MM.1S (cell line): ENCODE results near the gene PCDHGA3.

Experiments
- DNase-seq: peaks from one replicate; pipeline ENCODE4 v3.0.0-alpha.2; 2015
- H2AFZ ChIP-seq: fragments of 300-600 bp; sonication (generic); 2 replicates; pipeline ENCODE4 v1.6.0; 2016; ENCODE audit warnings: antibody characterized with exemption, low read length
- H3F3A ChIP-seq: fragments of 300-600 bp; sonication (generic); 2 replicates; pipeline ENCODE4 v1.6.1; 2016; ENCODE audit warnings: mild to moderate bottlenecking, antibody characterized with exemption, low read length, moderate library complexity, mixed read lengths; ENCODE audit not compliant: insufficient read depth
- H3K27ac ChIP-seq: fragments of 300-600 bp; sonication (generic); 2 replicates; pipeline ENCODE4 v1.5.1; 2016; ENCODE audit warnings: mild to moderate bottlenecking, low read length
- H3K27me3 ChIP-seq: fragments of 300-600 bp; sonication (generic); replicated peaks from 2 replicates; pipeline ENCODE4 v1.6.0; 2016; ENCODE audit warnings: low read length; ENCODE audit not compliant: insufficient read depth
- H3K36me3 ChIP-seq: fragments of 300-600 bp; sonication (generic); replicated peaks from 2 replicates; pipeline ENCODE4 v1.6.1; 2016; ENCODE audit warnings: mild to moderate bottlenecking, low read length, mixed read lengths; ENCODE audit not compliant: insufficient read depth
- H3K4me1 ChIP-seq: fragments of 300-600 bp; sonication (generic); 2 replicates; pipeline ENCODE4 v1.6.1; 2016; ENCODE audit warnings: low read length, mixed read lengths
- H3K4me2 ChIP-seq: fragments of 300-600 bp; sonication (generic); 2 replicates; pipeline ENCODE4 v1.6.0; 2016; ENCODE audit warnings: low read depth, low read length
- H3K4me3 ChIP-seq: fragments of 300-600 bp; sonication (generic); 2 replicates; pipeline ENCODE4 v1.5.1; 2016; ENCODE audit warnings: low read length, mixed read lengths
- H3K79me2 ChIP-seq: fragments of 300-600 bp; sonication (generic); 2 replicates; pipeline ENCODE4 v1.6.1; 2016; ENCODE audit warnings: mixed run types, low read length, mixed read lengths
- H3K9ac ChIP-seq: fragments of 300-600 bp; sonication (generic); 2 replicates; pipeline ENCODE4 v1.6.1; 2016; ENCODE audit warnings: low read length, mixed read lengths
- H3K9me2 ChIP-seq: fragments of 300-600 bp; sonication (generic); replicated peaks from 2 replicates; pipeline ENCODE4 v1.6.1; 2016; ENCODE audit warnings: mild to moderate bottlenecking, low read length, mixed read lengths; ENCODE audit not compliant: insufficient read depth
- H3K9me3 ChIP-seq: fragments of 300-600 bp; sonication (generic); replicated peaks from 2 replicates; pipeline ENCODE4 v1.6.1; 2016; ENCODE audit warnings: mild to moderate bottlenecking, low read length, mixed read lengths; ENCODE audit not compliant: insufficient read depth
- H4K20me1 ChIP-seq: fragments of 300-600 bp; sonication (generic); 2 replicates; pipeline ENCODE4 v1.6.1; 2016; ENCODE audit warnings: mild to moderate bottlenecking, low read length, moderate library complexity, mixed read lengths; ENCODE audit not compliant: insufficient read depth
- CTCF ChIP-seq: fragments of 300-600 bp; sonication (generic); IDR thresholded peaks from 2 replicates; pipeline ENCODE4 v1.5.1; 2016; ENCODE audit warnings: antibody characterized with exemption, low read length, mixed read lengths
- EZH2 ChIP-seq: fragments of 300-600 bp; sonication (generic); optimal IDR thresholded peaks from 2 replicates; pipeline ENCODE3; 2017; ENCODE audit warnings: low read depth, mild to moderate bottlenecking, antibody characterized with exemption, low read length, mixed read lengths
- EZH2phosphoT487 ChIP-seq: fragments of 300-600 bp; sonication (generic); IDR thresholded peaks from 2 replicates; pipeline ENCODE4 v1.6.1; 2018; ENCODE audit warnings: antibody characterized with exemption, low read length

Gene PCDHGA3

GRCh38 chr5:141388661-141389060, 45.0 kb downstream of the PCDHGA3 start:
- no peak overlapping the region; the same call in 1 of the 2 replicates for H3K4me3 ChIP-seq
- no peak overlapping the region for H3K9ac ChIP-seq
- peaks cover 10% of the 10 kb centered on the region; the same call in 1 of the 2 replicates for H3K27me3 ChIP-seq
- TF ChIP-seq EZH2 (no peak), CTCF (no peak), EZH2phosphoT487 (no peak)
- H3K36me3 ChIP-seq, result no peaks in the 10 kb centered on the region
- H3K4me1 ChIP-seq, result no peaks in the 10 kb centered on the region
- H3K27ac ChIP-seq, result no peak overlapping the region
- H3K9me2 ChIP-seq, result no peaks in the 10 kb centered on the region
- no peak for DNase-seq
- no peaks in the 10 kb centered on the region for H3K9me3 ChIP-seq
- H3K79me2 ChIP-seq, result no peaks in the 10 kb centered on the region
- no peaks in the 10 kb centered on the region for H4K20me1 ChIP-seq
- no peaks in the 10 kb centered on the region for H3F3A ChIP-seq
- peak overlapping the region; percentile 43; the same call in 1 of the 2 replicates for H3K4me2 ChIP-seq
- H2AFZ ChIP-seq, result no peak overlapping the region

DNA sequence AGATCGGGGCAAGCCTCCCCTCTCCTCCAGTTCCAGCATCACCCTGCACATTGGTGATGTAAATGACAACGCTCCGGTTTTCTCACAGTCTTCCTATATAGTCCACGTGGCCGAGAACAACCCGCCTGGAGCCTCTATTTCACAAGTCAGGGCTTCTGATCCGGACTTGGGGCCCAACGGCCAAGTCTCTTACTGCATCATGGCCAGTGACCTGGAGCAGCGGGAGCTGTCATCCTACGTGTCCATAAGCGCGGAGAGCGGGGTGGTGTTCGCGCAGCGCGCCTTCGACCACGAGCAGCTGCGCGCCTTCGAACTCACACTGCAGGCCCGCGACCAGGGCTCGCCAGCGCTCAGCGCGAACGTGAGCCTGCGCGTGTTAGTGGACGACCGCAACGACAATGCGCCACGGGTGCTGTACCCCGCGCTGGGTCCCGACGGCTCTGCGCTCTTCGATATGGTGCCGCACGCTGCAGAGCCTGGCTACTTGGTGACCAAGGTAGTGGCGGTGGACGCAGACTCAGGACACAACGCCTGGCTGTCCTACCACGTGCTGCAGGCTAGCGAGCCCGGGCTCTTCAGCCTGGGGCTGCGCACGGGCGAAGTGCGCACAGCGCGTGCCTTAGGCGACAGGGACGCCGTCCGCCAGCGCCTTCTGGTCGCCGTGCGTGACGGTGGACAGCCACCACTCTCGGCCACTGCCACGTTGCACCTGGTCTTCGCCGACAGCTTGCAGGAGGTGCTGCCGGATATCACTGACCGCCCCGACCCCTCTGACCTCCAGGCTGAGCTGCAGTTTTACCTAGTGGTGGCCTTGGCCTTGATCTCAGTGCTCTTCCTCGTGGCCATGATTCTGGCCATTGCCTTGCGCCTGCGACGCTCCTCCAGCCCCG, 45.8 kb downstream of the PCDHGA3 start:
- H3K4me2 ChIP-seq, result no peak overlapping the region
- H3K9me2 ChIP-seq, result no peaks in the 10 kb centered on the region
- H3K9me3 ChIP-seq, result no peaks in the 10 kb centered on the region
- no peaks in the 10 kb centered on the region for H3K4me1 ChIP-seq
- H3K27ac ChIP-seq, result no peak overlapping the region
- H3K27me3 ChIP-seq, result 0 out of 2 replicates have a peak, but pooled peaks cover 8% of the 10 kb centered on the region
- H3F3A ChIP-seq, result no peaks in the 10 kb centered on the region
- H3K79me2 ChIP-seq, result no peaks in the 10 kb centered on the region
- H2AFZ ChIP-seq, result no peak overlapping the region
- no peak overlapping the region for H3K9ac ChIP-seq
- DNase-seq, result no peak
- H3K36me3 ChIP-seq, result no peaks in the 10 kb centered on the region
- H4K20me1 ChIP-seq, result no peaks in the 10 kb centered on the region
- TF ChIP-seq EZH2phosphoT487, result no peak
- no peak for TF ChIP-seq CTCF
- TF ChIP-seq EZH2, result no peak
- no peak overlapping the region for H3K4me3 ChIP-seq

- Histone ChIP-seq H3K27ac (no peak within 1 kb of the TSS), H3K9me2 (no peaks in the 10 kb centered on the region), H4K20me1 (no peaks in the 10 kb centered on the region), H3K4me3 (no peak within 1 kb of the TSS), H3K9ac (no peak within 1 kb of the TSS), H3K36me3 (no peaks in the 10 kb centered on the region), H3K4me2 (no peak within 1 kb of the TSS), H3K4me1 (no peaks in the 10 kb centered on the region), H3K9me3 (no peaks in the 10 kb centered on the region), H3F3A (no peaks in the 10 kb centered on the region), H2AFZ (no peak within 1 kb of the TSS), H3K79me2 (no peaks in the 10 kb centered on the region), H3K27me3 (0 out of 2 replicates have a peak, but pooled peaks cover 5% of the 10 kb centered on the region)
- peak; percentile 57 for DNase-seq
- TF ChIP-seq CTCF (peak; percentile 52), EZH2phosphoT487 (no peak)
These were observed 49.0 kb downstream of the PCDHGA3 start, which contains the start of gene PCDHGA8 for GRCh38 chr5:141392429-141393198. TSS of gene PCDHGA8 (plus strand) at chr5:141392633. CDS start at chr5:141392814, 181 bp downstream.
